SIG-M5 treated with dmso at 0.1 percent for 504 hours (cell line): ENCODE measurements around the gene TREML2.

Experiments used
- DNase-seq: peaks from one replicate; lab custom pipeline; 2025; ENCODE audit not compliant: unreplicated experiment; lab: John Stamatoyannopoulos, UW

The TREML2 gene

GRCh38 chr6:41177287-41177686 is 23.7 kb downstream of the TREML2 start:
- no peak for DNase-seq

- DNase-seq, result no peak
Measured at GRCh38 chr6:41176189-41176588, 24.8 kb downstream of the TREML2 start.

DNA sequence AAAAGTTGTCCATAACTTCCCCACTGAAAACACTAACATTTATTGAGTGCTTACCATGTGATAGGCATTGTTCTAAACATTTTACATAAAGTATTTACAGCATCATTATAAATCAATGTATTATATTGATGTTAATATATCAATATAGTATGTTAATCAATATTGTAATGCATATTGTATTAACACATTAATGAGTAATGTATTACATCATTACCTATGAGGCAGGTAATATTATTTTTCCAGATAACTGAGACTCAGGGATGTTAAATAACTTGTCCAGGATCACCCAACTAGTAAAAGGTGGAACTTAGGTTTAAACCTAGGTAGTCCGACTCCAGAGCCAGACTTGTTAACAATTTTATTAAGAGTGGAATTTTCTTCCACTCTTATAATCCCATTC is 25.9 kb downstream of the TREML2 start:
- no peak for DNase-seq

GRCh38 chr6:41174610-41175009 is 26.3 kb downstream of the TREML2 start:
- DNase-seq, result no peak

GRCh38 chr6:41171908-41172307 is 29.0 kb downstream of the TREML2 start:
- no peak for DNase-seq

DNA sequence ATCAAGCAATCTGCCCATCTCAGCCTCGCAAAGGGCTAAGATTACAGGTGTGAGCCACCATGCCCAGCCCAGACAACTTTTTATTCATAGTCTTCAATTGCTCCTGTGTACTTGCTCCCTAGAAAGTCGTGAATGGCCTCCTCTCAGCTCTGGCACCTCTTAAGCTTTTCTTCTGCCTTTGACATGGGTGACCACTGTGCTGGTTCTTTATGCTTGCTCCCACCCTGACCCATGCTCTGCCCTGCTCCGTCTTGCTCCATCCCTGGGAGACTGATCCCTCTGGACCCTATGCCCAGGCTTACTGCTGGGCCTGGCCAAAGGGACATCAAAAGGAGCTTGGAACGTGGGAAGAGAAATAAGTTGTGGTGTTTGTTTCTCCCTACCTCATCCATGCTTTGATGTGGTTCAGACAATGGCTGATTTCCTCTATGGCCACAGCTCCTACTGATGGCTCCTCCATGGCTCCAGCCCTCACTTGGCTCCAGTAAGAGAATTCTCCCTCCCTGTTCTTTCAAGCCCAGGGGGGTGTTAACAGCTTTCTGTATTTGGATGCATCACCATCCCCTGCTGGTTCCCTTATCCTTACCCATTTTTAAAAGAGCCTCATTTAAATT is 30.3 kb downstream of the TREML2 start:
- DNase-seq, result no peak

DNA sequence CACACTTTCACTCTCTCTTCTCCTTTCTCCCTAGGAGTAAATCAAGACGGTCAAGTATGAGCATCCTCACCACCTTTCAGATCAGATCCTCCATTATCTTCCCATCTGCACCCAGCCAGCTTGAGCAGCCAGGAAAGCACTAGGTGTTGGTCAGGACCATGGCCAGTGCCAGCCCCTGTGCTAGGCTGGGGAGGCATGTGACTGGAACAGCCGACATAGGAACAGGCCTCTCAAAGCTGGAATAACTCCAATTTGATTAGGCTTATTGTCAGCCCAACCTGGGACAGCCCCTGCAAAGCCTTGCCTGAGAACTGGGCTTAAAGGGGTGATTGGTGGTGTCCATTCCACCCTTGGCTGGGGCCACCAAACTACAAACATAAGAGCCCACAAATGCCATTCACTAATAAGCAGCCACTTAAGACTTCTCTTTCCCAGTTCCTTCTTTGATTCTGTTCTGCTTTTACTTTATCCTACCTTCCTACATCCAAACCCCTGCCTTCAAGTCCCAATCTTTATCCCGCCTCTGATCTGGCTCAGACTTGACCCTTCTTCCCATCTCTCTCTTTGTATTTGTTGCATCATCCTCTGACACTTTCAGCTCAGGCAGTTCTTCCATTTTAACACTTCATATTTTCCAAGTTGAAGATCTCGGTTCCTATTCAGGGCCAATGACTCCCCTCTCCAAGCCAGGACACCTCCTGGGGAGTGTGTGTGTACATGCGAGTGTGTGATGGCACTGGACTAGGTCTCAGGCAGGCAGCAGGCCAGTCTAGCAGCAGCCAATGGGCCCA is 33.6 kb downstream of the TREML2 start:
- DNase-seq, result no peak

DNA sequence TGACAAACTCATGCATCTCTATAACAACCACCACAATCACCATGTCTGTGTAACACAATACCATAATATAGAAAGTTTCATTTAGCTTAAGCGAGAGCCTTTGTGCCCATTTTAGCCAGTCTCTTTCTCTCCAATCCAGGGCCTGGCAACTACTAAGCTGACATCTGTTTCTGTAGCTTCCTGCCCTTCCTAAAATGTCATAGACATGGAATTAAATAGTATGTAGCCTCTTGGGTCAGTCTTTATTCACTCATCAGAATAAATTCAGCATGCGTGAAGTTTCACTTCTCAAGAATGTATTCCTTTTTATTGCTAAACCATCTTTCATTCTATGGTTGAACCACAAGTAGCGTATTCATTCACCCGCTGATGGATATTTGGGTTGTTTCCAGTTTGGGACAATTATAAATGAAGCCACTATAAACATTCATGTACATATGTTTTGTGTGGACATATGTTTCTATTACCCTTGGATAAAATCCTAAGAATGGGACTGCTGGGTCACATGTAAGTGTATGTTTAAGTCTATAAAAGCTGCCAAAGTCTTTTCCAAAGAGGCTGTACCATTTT is 36.3 kb downstream of the TREML2 start:
- DNase-seq, result no peak

DNA sequence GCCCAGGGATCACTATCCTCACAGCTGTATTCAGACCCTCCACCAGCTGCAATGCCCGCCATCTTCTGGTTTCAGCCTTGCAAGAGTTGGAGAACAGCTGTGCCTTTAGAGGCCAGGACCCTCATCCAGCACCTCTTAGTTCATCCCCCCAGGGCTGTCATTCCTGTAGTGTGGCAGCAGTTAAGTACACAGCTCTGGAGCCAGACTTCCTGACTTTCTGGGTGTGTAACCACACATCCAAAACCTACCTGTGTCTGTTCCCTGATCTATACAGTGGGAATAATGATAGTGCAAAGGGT is 37.6 kb downstream of the TREML2 start:
- no peak for DNase-seq

- DNase-seq, result peak; percentile 18
Measured at GRCh38 chr6:41162687-41163418, 38.1 kb downstream of the TREML2 start, which contains the start of gene TREM2. Gene TREM2 (minus strand): TSS chr6:41163116. CDS start chr6:41163082, 34 bp downstream.

- peak; percentile 35 for DNase-seq
Measured at GRCh38 chr6:41161851-41162552, 38.9 kb downstream of the TREML2 start.

- DNase-seq, result no peak
Measured at GRCh38 chr6:41161380-41161779, 39.6 kb downstream of the TREML2 start.

GRCh38 chr6:41160933-41161332 is 40.0 kb downstream of the TREML2 start:
- no peak for DNase-seq

DNA sequence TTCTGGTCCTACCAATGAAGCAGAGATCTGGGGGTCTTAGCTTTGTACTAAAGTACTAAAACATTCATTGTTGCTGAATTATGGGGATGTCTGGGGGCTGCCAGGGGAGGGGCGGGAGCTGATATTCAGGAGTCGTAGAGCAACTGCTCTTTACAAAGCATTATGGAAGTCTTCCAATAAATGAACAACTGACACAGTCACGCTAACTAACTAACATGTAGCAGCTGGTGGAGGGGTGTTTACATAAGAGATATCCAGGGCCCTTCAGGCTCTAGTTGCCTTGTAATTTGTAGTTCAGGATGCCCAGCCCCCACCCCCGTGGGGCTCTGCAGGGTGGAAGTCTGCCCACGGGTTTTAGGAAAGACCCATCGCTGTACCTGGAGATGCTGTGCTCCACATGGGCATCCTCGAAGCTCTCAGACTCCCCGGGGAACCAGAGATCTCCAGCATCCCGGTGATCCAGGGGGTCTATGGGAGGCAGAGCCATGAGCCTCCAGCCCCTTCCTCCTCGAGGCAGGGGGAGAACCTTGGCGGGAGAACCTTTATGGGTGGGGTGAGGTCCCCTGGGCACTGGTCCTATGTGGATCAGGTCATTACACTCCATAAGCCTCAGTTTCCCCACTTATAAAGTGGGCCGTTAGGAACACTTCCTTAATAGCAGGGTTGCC is 41.4 kb downstream of the TREML2 start:
- DNase-seq, result no peak

- DNase-seq, result peak; percentile 16
Measured at GRCh38 chr6:41157323-41157722, 43.6 kb downstream of the TREML2 start.

DNA sequence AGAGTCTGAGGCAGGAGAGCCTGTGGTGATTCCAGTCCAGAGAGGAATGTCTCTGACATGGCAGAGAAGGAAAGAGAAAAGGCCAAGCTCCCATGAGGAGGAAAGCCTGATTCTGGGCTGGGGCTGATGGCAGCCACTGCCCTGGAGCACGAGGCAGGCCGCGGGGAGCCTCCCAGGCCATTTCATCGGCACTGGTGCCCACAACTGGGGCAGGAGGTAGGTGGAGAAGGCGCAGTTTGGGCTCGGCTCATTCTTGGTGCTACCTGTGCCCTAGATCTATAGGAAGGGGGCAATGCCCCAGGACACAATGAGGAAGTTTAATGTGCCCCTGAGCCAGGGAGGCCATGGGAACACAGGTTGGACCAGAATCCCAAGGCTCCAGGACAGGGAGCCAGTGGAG is 44.2 kb downstream of the TREML2 start:
- no peak for DNase-seq

- no peak for DNase-seq
Measured at GRCh38 chr6:41156001-41156400, 44.9 kb downstream of the TREML2 start.

DNA sequence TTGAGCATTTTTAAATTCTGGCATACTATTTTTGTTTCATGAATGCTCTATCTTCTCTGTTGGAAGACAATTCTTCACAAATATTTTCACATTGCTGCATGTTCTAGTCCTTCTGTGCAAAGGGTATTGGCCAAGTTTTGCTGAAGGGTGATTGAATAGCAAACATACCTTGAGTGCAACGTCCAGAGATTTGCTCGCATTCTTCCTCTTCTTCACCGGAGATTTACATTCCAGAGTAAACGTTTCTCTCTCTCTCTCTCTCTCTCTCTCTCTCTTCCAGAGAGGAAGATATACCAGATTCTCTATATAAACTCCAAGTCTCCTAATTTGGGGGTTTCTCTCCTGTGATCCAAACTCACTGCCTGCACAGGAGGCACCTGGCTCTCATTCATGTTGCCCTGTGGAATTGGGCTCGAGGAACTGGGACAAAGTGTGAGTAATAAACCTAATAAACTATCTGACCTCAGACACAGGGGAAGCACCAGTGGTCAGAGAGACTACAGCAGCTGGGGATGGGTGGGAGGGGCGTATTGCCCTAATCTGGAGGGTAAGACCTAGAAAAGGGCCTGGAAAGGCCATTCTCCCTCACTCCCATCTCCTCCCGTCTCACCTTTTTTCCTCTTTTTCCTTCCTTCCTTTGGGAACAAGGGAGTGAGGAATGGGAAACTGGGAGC is 45.7 kb downstream of the TREML2 start:
- DNase-seq, result no peak

GRCh38 chr6:41153992-41154625 is 46.8 kb downstream of the TREML2 start, which contains the start of gene TREML1:
Gene TREML1 (minus strand): TSS chr6:41154347. CDS start chr6:41154288, 59 bp downstream.
- DNase-seq, result no peak
